Large intestine (tissue), 3 donors: ENCODE measurements around the gene CREB3L4. TPM values are rescaled to one million over a fixed set of nuclear protein-coding genes. Genes with fewer than 3 reads are reported as not detected.

ENCODE experiments used
- DNase-seq, 2 donors: peaks; one replicate each; pipeline versions ENCODE4 v3.0.0 to v3.0.0-alpha.2; 2013
- H3K27ac ChIP-seq: one replicate; pipeline ENCODE4 v1.5.1; 2013; ENCODE audit warnings: low read length
- H3K27me3 ChIP-seq: 2 replicates; pipeline ENCODE4 v1.6.1; 2013; ENCODE audit warnings: low read length; ENCODE audit not compliant: control insufficient read depth, insufficient read depth
- H3K36me3 ChIP-seq: 2 replicates; pipeline ENCODE4 v1.6.1; 2013; ENCODE audit warnings: low read length; ENCODE audit not compliant: control insufficient read depth, insufficient read depth
- H3K4me1 ChIP-seq: one replicate; pipeline ENCODE4 v1.6.1; 2013; ENCODE audit warnings: low read length; ENCODE audit not compliant: control insufficient read depth, insufficient read depth
- H3K4me3 ChIP-seq: one replicate; pipeline ENCODE4 v1.5.1; 2013; ENCODE audit warnings: low read length
- H3K9me3 ChIP-seq: one replicate; pipeline ENCODE4 v1.6.1; 2013; ENCODE audit warnings: mild to moderate bottlenecking, low read depth, low read length, moderate library complexity; ENCODE audit not compliant: control insufficient read depth
- WGBS: methylation state at CpG from one replicate; pipeline ENCODE4 v1.1.5; 2013; ENCODE audit warnings: low lambda C conversion rate; ENCODE audit not compliant: insufficient coverage; 5-methylcytosine and 5-hydroxymethylcytosine counted together
- polyA plus RNA-seq: library from polyadenylated mRNA; unstranded; fragments of 120-200 nt; gene quantifications from one replicate; pipeline ENCODE4 v1.2.1, GENCODE V29; 2013

Gene CREB3L4
- polyA plus RNA-seq, 1 donor = 17.9 TPM

- H3K27ac ChIP-seq = no peak overlapping the region
- no peaks in the 10 kb centered on the region for H3K9me3 ChIP-seq
- no peak overlapping the region for H3K4me3 ChIP-seq
- H3K36me3 ChIP-seq = peaks cover 35% of the 10 kb centered on the region
- H3K4me1 ChIP-seq = no peaks in the 10 kb centered on the region
- no CpG with 5 or more reads among the region's 1 CpG for WGBS
- no peak for DNase-seq
- no peaks in the 10 kb centered on the region for H3K27me3 ChIP-seq
Observed at GRCh38 chr1:153928245-153928644, 39.5 kb upstream of the CREB3L4 start.

GRCh38 chr1:153928791-153929341 lies 38.8 kb upstream of the CREB3L4 start:
- no peaks in the 10 kb centered on the region for H3K27me3 ChIP-seq
- peaks cover 40% of the 10 kb centered on the region for H3K36me3 ChIP-seq
- no peaks in the 10 kb centered on the region for H3K9me3 ChIP-seq
- no CpG with 5 or more reads among the region's 4 CpGs for WGBS
- H3K4me1 ChIP-seq = no peaks in the 10 kb centered on the region
- H3K27ac ChIP-seq = no peak overlapping the region
- no peak overlapping the region for H3K4me3 ChIP-seq
- DNase-seq = no peak

GRCh38 chr1:153929426-153929825 lies 38.3 kb upstream of the CREB3L4 start:
- Histone ChIP-seq H3K36me3 (peaks cover 44% of the 10 kb centered on the region), H3K4me1 (no peaks in the 10 kb centered on the region), H3K27ac (no peak overlapping the region), H3K9me3 (no peaks in the 10 kb centered on the region), H3K27me3 (no peaks in the 10 kb centered on the region), H3K4me3 (no peak overlapping the region)
- WGBS = 100% methylated on average over 1 of the region's 5 CpGs
- DNase-seq = no peak

- no CpG with 5 or more reads among the region's 14 CpGs for WGBS
- Histone ChIP-seq H3K4me1 (no peaks in the 10 kb centered on the region), H3K36me3 (peaks cover 48% of the 10 kb centered on the region), H3K9me3 (no peaks in the 10 kb centered on the region), H3K4me3 (no peak overlapping the region), H3K27me3 (no peaks in the 10 kb centered on the region), H3K27ac (no peak overlapping the region)
- DNase-seq = no peak
Observed at GRCh38 chr1:153929981-153930948, 37.4 kb upstream of the CREB3L4 start.

GRCh38 chr1:153932156-153933131 lies 35.3 kb upstream of the CREB3L4 start:
- H3K9me3 ChIP-seq = no peaks in the 10 kb centered on the region
- no peaks in the 10 kb centered on the region for H3K4me1 ChIP-seq
- no peak for DNase-seq
- H3K36me3 ChIP-seq = peaks cover 69% of the 10 kb centered on the region
- no peak overlapping the region for H3K27ac ChIP-seq
- WGBS = no CpG with 5 or more reads among the region's 18 CpGs
- H3K4me3 ChIP-seq = no peak overlapping the region
- no peaks in the 10 kb centered on the region for H3K27me3 ChIP-seq

GRCh38 chr1:153933430-153933829 lies 34.3 kb upstream of the CREB3L4 start:
- WGBS = no CpG with 5 or more reads among the region's 14 CpGs
- no peaks in the 10 kb centered on the region for H3K4me1 ChIP-seq
- no peak overlapping the region for H3K4me3 ChIP-seq
- DNase-seq = no peak
- no peak overlapping the region for H3K27ac ChIP-seq
- no peaks in the 10 kb centered on the region for H3K27me3 ChIP-seq
- H3K36me3 ChIP-seq = peaks cover 73% of the 10 kb centered on the region
- H3K9me3 ChIP-seq = no peaks in the 10 kb centered on the region

GRCh38 chr1:153933955-153934354 lies 33.7 kb upstream of the CREB3L4 start:
- 100% methylated on average over 1 of the region's 11 CpGs for WGBS
- H3K27ac ChIP-seq = no peak overlapping the region
- H3K4me3 ChIP-seq = no peak overlapping the region
- no peaks in the 10 kb centered on the region for H3K27me3 ChIP-seq
- no peaks in the 10 kb centered on the region for H3K9me3 ChIP-seq
- peaks cover 73% of the 10 kb centered on the region for H3K36me3 ChIP-seq
- H3K4me1 ChIP-seq = no peaks in the 10 kb centered on the region
- DNase-seq = no peak

GRCh38 chr1:153934746-153935145 lies 33.0 kb upstream of the CREB3L4 start:
- no peaks in the 10 kb centered on the region for H3K9me3 ChIP-seq
- WGBS = no CpG with 5 or more reads among the region's 9 CpGs
- H3K27me3 ChIP-seq = no peaks in the 10 kb centered on the region
- DNase-seq = no peak
- no peak overlapping the region for H3K4me3 ChIP-seq
- H3K27ac ChIP-seq = no peak overlapping the region
- peaks cover 72% of the 10 kb centered on the region for H3K36me3 ChIP-seq
- no peaks in the 10 kb centered on the region for H3K4me1 ChIP-seq

- H3K9me3 ChIP-seq = no peaks in the 10 kb centered on the region
- WGBS = 100% methylated on average over 1 of the region's 12 CpGs
- H3K36me3 ChIP-seq = peaks cover 73% of the 10 kb centered on the region
- DNase-seq = no peak
- no peaks in the 10 kb centered on the region for H3K4me1 ChIP-seq
- H3K4me3 ChIP-seq = no peak overlapping the region
- H3K27me3 ChIP-seq = no peaks in the 10 kb centered on the region
- no peak overlapping the region for H3K27ac ChIP-seq
Observed at GRCh38 chr1:153936011-153936802, 31.5 kb upstream of the CREB3L4 start.
